ENCODE results near the gene PRIM2. TPM values are rescaled to one million over a fixed set of nuclear protein-coding genes. Genes with fewer than 3 reads are reported as not detected.
A peak's percentile ranks its signal among the peaks of the same experiment; 100 is the strongest.

The PRIM2 gene
- total RNA-seq, 4 donors from 2014 or later: 4.9 to 19.8 (median 7.0) TPM

- Histone ChIP-seq H3K27me3 (no peaks in the 10 kb centered on the region), H3K4me3 (peak overlapping the region; percentile 48 to 63 (median 58)), H3K9me3 (no peaks in the 10 kb centered on the region), H3K4me1 (peaks cover 0 to 6% (median 0%) of the 10 kb centered on the region in 4 donors), H3K36me3 (peaks cover 0 to 11% (median 0%) of the 10 kb centered on the region in 3 donors), H3K27ac (peak overlapping the region; percentile 58 to 74 (median 64))
- DNase-seq: peak; percentile 77 to 93 (median 82)
- TF ChIP-seq POLR2A (IDR thresholded peaks at IDR 0.05) (no peak), CTCF (IDR thresholded peaks at IDR 0.05) (peak; percentile 49 to 92 (median 78))
These were observed 810 bp upstream of the PRIM2 start for GRCh38 chr6:57316581-57317059.

GRCh38 chr6:57324538-57324937 lies 7.1 kb downstream of the PRIM2 start:
- H3K4me1 ChIP-seq: no peaks in the 10 kb centered on the region
- H3K36me3 ChIP-seq: peaks cover 0 to 49% (median 0%) of the 10 kb centered on the region in 3 donors
- H3K27me3 ChIP-seq: no peaks in the 10 kb centered on the region
- no peak for DNase-seq
- H3K9me3 ChIP-seq: peaks cover 0 to 8% (median 0%) of the 10 kb centered on the region in 4 donors
- H3K27ac ChIP-seq: no peak overlapping the region
- TF ChIP-seq CTCF (IDR thresholded peaks at IDR 0.05): peak in 4 of 6 experiments; percentile 17 to 43 (median 34)
- no peak for TF ChIP-seq POLR2A (IDR thresholded peaks at IDR 0.05)
- H3K4me3 ChIP-seq: no peak overlapping the region

GRCh38 chr6:57327311-57327710 lies 9.9 kb downstream of the PRIM2 start:
- Histone ChIP-seq H3K27me3 (no peaks in the 10 kb centered on the region), H3K4me1 (no peaks in the 10 kb centered on the region), H3K4me3 (no peak overlapping the region), H3K9me3 (peaks cover 0 to 12% (median 0%) of the 10 kb centered on the region in 4 donors), H3K27ac (no peak overlapping the region), H3K36me3 (peaks cover 0 to 35% (median 0%) of the 10 kb centered on the region in 3 donors)
- no peak for TF ChIP-seq CTCF (IDR thresholded peaks at IDR 0.05)
- TF ChIP-seq POLR2A (IDR thresholded peaks at IDR 0.05): no peak
- no peak for DNase-seq

- no peak for DNase-seq
- peaks cover 0 to 12% (median 0%) of the 10 kb centered on the region in 4 donors for H3K9me3 ChIP-seq
- H3K27ac ChIP-seq: no peak overlapping the region
- H3K27me3 ChIP-seq: no peaks in the 10 kb centered on the region
- no peaks in the 10 kb centered on the region for H3K4me1 ChIP-seq
- H3K4me3 ChIP-seq: no peak overlapping the region
- H3K36me3 ChIP-seq: peaks cover 0 to 35% (median 0%) of the 10 kb centered on the region in 3 donors
- TF ChIP-seq POLR2A (IDR thresholded peaks at IDR 0.05) (no peak), CTCF (IDR thresholded peaks at IDR 0.05) (no peak)
These were observed 10.6 kb downstream of the PRIM2 start for GRCh38 chr6:57328074-57328473.

- TF ChIP-seq POLR2A (IDR thresholded peaks at IDR 0.05): no peak
- TF ChIP-seq CTCF (IDR thresholded peaks at IDR 0.05): no peak
- peaks cover 0 to 43% (median 0%) of the 10 kb centered on the region in 3 donors for H3K36me3 ChIP-seq
- no peak for DNase-seq
- H3K27ac ChIP-seq: no peak overlapping the region
- H3K4me3 ChIP-seq: no peak overlapping the region
- no peaks in the 10 kb centered on the region for H3K27me3 ChIP-seq
- H3K9me3 ChIP-seq: peaks cover 0 to 12% (median 0%) of the 10 kb centered on the region in 4 donors
- H3K4me1 ChIP-seq: no peaks in the 10 kb centered on the region
These were observed 12.5 kb downstream of the PRIM2 start for GRCh38 chr6:57329933-57330332.

Measured in Peyer's patch (tissue), 4 donors.